SK-N-MC (cell line): Measurements from ENCODE around the gene ATP9B.

ENCODE experiments used
- EZH2 ChIP-seq: fragments of 200-600 bp; sonication (generic); IDR thresholded peaks from one replicate; pipeline ENCODE4 v1.6.1; 2017; ENCODE audit warnings: antibody characterized with exemption
- FOXP2 ChIP-seq: optimal IDR thresholded peaks from 2 replicates; pipeline ENCODE3; 2011; ENCODE audit warnings: mild to moderate bottlenecking, moderate library complexity; ENCODE audit not compliant: insufficient read depth; ENCODE audit errors: extremely low read length, control extremely low read depth
- POLR2AphosphoS5 ChIP-seq: IDR thresholded peaks from 2 replicates; pipeline ENCODE4 v1.6.1; 2012; ENCODE audit warnings: mild to moderate bottlenecking, low read depth, low read length, borderline replicate concordance

DNA sequence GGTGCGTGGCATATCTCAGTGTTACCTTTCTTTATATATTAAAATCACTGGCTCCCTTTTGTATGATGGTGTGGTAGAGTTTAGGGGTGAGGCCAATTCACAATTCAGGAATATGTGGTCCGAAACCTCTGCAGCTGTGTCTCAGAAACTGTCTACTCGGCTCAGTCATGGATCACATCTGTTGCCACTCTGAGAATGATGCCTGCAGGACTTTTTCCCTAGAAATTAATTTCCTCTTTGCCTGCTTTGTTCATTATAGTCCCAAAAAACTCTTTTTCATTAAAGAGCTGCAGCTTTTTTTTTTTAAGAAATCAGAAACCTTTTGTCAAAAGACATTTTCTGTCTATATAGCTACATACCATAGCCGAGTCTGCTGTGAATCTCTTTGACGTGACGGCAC, 221.7 kb downstream of the ATP9B start:
- no peak for TF ChIP-seq EZH2
- TF ChIP-seq POLR2AphosphoS5, result no peak
- TF ChIP-seq FOXP2, result no peak
